Prostate gland (tissue), 2 donors: ENCODE data around the gene HUNK.

Experiments used
- POLR2A ChIP-seq: fragments of 450-650 bp; IDR thresholded peaks from one replicate; pipeline ENCODE4 v1.6.1; 2016; ENCODE audit warnings: antibody characterized with exemption, mild to moderate bottlenecking
- POLR2AphosphoS5 ChIP-seq: sonication (generic); formaldehyde crosslinking; IDR thresholded peaks from one replicate; pipeline ENCODE4 v1.6.1; 2017; ENCODE audit warnings: antibody characterized with exemption
- TF ChIP-seq, protein P1 (sequence below), 4 experiments: fragments of 200-600 bp in 2 of 4; fragments of 450-650 bp in 2 of 4; sonication (generic) in 2 of 4; IDR thresholded peaks; 1 replicate in 3 of 4; 2 replicates in 1 of 4; pipeline ENCODE4 v1.5.1; 2016 to 2019; ENCODE audit warnings: antibody characterized with exemption in 4 of 4, mild to moderate bottlenecking in 2 of 4, moderate library complexity in 2 of 4

DNA sequence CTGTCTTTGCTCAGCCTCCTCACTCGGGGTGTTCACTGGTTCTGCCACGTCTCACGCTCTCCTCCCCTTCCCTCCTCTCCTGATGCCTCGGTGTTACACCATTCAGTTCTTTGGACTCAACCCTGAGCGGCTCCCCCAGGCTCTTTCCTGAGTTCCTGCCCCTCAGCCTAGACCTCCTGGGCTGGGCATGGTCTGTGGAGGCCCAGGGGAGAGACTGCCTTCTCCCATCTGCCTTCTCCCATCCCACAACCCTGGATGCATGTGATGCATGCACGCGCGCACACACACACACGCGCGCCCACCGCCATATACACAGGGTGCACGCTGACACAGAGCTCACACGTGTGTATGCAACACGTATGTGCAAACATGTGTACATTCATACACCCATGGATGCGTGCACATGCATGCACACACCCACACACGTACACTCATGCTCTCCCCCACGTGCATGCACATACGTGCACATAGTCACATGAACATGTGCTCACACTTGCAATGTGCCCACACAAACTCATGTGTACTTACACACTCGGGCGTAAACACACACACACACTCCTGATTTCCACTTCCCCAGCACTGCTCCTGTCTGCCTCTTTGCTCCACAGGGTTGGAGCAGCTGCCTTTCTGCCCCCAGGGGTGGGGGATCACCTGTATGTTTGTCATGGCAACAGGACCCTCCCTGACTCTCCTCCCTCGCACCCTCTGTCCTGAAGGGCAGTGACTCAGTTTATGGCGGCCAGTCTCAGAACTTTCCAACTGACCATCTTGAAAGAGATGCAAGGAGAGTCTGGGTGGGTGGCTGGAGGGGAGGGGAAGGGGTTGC is 59.0 kb downstream of the HUNK start:
- TF ChIP-seq, protein P1, sequence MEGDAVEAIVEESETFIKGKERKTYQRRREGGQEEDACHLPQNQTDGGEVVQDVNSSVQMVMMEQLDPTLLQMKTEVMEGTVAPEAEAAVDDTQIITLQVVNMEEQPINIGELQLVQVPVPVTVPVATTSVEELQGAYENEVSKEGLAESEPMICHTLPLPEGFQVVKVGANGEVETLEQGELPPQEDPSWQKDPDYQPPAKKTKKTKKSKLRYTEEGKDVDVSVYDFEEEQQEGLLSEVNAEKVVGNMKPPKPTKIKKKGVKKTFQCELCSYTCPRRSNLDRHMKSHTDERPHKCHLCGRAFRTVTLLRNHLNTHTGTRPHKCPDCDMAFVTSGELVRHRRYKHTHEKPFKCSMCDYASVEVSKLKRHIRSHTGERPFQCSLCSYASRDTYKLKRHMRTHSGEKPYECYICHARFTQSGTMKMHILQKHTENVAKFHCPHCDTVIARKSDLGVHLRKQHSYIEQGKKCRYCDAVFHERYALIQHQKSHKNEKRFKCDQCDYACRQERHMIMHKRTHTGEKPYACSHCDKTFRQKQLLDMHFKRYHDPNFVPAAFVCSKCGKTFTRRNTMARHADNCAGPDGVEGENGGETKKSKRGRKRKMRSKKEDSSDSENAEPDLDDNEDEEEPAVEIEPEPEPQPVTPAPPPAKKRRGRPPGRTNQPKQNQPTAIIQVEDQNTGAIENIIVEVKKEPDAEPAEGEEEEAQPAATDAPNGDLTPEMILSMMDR (IDR thresholded peaks at IDR 0.05): no peak
- TF ChIP-seq POLR2AphosphoS5 (no peak), POLR2A (no peak)
